ENCODE results near the gene BET1L.
A peak's percentile ranks its signal among the peaks of the same experiment; 100 is the strongest.
"Not testable (repeated sequence)": the region's sequence is repeated elsewhere in the genome, so short reads cannot be mapped to it uniquely, and the experiment has no call there.

Gene BET1L, protein sequence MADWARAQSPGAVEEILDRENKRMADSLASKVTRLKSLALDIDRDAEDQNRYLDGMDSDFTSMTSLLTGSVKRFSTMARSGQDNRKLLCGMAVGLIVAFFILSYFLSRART

DNA sequence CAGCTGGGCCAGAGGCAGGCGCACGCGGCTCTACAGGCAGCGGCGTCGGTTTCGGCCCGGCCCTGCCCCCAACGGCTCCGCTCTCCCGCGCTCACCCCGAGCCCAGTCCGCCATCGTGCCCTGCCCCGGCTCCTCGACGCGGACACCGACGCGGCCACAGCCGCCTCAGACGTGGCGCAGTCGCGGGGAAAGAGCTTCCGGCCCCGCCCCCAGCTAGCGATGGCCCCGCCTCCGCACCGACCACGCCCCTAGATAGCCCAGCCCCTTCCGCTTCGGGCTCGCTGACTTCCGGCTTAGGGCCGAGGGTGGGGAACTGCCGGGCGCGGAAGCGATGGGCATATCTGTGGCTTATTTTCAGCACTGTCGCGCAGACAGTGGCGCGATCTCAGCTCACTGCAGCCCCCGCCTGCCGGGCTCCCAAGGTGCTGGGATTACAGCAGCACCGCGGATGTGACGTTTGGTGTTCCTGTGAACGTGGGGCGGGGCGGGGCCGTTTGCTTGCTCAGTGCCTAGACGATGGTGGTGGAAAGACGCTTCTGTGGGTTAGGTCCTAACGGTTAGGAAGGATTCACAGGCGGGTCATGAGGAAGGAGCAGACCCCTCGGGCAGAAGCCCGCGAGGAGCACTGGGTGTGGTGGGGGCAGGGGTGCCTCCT lies at the start of gene BET1L, which contains the start of gene RIC8A:
BET1L (minus strand) TSS at position 192 of the 655 bp plus-strand sequence; CDS start at position 114, 78 bp downstream.
RIC8A (plus strand) TSS at position 501 of the 655 bp plus-strand sequence. CDS start 1,147 bp downstream, outside the sequence.
- DNase-seq = peak; percentile 95

DNA sequence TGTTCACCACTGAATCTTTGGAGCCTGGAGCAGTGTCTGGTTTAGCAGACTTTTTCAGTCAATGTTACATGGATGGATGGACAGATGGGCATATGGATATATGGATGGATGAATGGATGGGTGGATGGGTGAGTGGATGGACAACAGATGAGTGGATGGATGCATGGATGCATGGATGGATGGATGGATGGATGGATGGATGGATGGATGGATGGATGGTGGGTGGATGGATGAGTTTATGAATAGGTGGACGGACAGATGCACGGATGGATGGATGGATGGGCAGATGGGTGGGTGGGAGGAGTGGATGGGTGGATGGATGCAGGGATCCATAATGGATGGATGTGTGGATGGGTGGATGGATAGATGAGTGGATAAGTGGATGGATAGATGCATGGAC lies 48.6 kb upstream of the BET1L start:
- DNase-seq = no peak

- no peak for DNase-seq
These were observed 48.0 kb upstream of the BET1L start for GRCh38 chr11:255176-255575.

- no peak for DNase-seq
These were observed 46.7 kb upstream of the BET1L start for GRCh38 chr11:253886-254270.

- no peak for DNase-seq
These were observed 46.1 kb upstream of the BET1L start for GRCh38 chr11:253160-253885.

DNA sequence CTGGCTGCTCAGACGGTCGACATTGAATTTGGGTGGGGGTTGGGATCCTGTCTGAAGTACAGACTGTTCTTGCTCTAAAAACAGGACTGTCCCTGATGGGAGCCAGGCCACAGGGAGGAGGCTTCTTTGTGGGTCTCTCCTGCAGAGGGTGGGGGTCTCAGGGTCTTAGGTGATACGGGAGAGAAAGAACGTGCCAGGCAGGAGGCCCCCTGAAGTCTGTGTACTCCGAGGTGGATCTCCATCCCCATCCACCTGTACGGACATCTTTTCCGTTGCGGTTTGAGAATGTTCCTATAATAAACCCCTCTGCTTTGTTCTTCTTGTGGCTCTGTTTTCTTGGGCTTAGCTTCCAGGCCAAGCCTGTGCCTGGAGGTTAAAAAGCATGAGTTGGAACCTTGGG lies 45.5 kb upstream of the BET1L start:
- no peak for DNase-seq

- DNase-seq = no peak
These were observed 44.4 kb upstream of the BET1L start for GRCh38 chr11:251550-251949.

GRCh38 chr11:250740-251299 lies 43.6 kb upstream of the BET1L start:
- DNase-seq = no peak

DNA sequence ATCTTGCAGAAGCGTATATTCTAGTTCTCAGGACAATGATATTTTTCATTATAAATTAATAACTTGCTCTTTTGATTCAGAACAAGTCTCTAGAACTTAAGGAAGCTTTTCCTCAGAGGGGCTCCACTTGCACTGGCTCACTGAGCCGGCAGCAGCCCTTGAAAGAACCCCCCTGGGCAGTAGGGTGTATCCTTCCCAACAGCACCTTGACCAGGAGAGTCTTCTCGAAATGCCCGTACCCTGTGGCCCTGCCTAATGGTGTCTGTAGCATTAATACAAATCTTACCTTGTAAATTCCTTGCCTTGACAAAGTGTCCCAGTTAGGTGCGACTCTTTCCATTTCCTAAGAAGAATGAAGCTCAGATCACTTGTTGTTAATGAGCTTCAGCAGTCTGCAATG lies 43.1 kb upstream of the BET1L start:
- DNase-seq = no peak

- no peak for DNase-seq
These were observed 41.9 kb upstream of the BET1L start for GRCh38 chr11:249062-249461.

DNA sequence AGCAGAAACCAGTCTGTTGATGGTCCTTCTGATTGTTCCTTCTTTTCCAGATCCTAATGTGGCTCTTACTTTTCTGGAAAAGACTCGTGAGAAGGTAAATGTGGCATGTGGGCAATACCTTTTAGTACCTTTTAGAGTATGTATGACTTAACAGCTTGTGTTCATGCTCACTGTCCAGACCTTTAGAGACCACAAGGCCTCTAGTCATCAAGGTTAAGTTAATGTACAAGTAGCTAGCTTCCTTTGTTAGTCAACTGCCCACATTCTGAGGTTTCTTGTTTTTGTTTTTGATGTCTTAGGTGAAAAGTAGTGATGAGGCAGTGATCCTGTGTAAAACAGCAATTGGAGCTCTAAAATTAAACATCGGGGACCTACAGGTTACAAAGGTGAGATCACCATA lies 37.2 kb upstream of the BET1L start:
- no peak for DNase-seq

DNA sequence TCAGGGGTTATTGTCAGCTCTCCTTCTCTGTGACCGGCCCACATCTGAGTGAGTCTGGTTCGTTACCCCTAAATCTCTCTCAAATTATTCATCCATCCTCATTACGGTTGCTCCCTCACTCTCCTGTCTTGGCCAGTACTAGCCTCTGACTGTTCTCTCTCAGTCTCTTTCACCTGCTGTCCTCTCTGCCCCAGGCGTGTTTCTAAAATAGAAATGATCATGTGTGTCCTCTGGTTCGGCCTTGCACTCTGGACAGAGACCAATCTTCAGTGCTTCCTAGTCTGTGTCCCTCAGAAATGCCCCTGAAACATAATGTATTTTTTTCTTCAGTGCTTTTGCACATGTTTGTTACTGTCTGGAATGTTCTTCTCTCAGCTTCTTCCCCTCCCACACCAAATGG lies 34.4 kb upstream of the BET1L start:
- no peak for DNase-seq

DNA sequence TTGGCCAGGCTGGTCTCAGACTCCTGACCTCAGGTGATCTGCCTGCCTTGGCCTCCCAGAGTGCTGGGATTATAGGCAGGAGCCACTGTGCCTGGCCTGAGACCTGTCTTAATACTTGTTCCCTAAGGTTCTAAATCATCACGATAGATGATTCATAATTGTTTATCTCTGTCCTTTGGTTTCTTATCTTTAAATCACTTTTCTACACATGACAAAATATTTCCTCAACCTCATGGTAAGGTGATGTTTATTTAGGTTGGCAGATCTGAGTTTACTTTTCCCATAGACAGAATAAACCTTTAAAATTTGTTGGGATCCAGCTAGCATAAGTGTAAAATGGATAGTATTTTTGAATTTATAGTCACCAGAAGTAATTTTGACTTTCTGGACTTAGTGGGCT lies 33.1 kb upstream of the BET1L start:
- no peak for DNase-seq

DNA sequence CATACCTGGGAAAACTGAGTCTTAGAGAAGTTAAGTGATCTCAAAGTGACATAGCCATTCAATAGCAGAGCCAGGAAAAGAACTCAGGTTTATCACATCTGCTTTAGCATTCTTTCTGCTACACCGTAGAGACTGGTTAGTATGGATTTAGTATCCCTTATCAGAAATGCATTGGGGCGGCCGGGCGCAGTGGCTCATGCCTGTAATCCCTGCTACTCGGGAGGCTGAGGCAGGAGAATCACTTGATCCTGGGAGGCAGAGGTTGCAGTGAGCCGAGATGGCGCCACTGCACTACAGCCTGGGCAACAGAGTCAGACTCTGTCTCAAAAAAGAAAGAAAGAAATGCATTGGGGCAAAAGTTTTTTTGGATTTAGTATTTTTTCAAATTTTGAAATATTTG lies 31.1 kb upstream of the BET1L start:
- not testable (repeated sequence) for DNase-seq

- DNase-seq = peak; percentile 78
These were observed 29.9 kb upstream of the BET1L start, which contains the start of gene PSMD13 for GRCh38 chr11:236774-237767. Gene PSMD13 (plus strand): TSS chr11:236976. CDS start chr11:237050, 74 bp downstream.

DNA sequence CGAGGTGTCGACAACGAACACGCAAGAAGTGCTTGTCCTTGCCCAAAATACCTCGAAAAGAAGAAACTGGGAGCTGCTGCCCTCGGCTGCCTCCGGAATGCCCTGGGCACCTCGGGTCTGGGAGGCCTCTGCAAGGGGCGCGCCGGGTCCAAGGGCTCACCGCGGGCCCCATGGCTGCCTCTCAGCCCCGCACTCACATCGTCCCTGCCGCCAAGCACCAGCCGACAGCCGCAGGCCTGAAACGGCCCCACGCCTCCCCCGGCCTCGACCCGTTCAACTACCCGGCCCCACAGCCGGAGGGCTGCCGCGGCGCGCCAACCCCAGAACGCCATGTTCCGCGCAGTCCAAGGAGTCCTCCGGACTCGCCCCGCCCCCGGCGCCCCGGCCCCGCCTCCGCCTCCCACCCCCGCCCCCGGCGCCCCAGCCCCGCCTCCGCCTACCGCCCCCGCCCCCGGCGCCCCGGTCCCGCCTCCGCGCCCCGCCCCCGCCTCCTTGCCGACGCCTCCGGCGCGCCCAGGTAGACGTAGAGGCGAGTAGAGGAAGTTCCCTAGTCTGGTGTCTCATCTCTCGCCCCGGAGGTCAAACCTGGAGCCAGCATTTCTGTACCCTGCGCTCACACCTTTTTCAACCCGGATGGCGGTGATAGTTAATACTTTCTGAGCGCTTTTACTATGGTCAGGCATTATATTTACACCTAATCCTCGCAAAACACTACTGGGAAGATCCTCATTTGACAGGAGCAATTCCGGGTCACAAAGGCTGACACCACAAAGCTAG lies 29.0 kb upstream of the BET1L start, which contains the start of gene SIRT3:
SIRT3 (minus strand) TSS at position 346 of the 777 bp plus-strand sequence; CDS start at position 332, 14 bp downstream.
- DNase-seq = peak; percentile 78

GRCh38 chr11:235609-235996 lies 28.4 kb upstream of the BET1L start:
- no peak for DNase-seq

DNA sequence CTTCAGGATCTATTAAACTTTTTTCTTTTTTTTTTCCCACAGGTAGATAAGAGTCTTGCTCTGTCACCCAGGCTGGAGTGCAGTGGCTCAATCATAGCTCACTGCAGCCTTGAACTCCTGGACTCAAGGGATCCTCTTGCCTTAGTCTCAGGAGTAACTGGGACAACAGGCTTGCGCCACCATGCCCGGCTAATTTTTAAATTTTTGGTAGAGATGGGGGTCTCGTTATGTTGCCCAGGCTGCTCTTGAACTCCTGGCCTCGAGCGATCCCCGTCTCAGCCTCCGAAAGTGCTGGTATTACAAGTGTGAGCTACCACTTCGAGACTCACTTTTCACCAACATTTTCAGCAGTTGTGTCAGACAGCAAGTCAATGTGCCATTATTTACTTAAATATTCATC lies 28.0 kb upstream of the BET1L start:
- DNase-seq = no peak

DNA sequence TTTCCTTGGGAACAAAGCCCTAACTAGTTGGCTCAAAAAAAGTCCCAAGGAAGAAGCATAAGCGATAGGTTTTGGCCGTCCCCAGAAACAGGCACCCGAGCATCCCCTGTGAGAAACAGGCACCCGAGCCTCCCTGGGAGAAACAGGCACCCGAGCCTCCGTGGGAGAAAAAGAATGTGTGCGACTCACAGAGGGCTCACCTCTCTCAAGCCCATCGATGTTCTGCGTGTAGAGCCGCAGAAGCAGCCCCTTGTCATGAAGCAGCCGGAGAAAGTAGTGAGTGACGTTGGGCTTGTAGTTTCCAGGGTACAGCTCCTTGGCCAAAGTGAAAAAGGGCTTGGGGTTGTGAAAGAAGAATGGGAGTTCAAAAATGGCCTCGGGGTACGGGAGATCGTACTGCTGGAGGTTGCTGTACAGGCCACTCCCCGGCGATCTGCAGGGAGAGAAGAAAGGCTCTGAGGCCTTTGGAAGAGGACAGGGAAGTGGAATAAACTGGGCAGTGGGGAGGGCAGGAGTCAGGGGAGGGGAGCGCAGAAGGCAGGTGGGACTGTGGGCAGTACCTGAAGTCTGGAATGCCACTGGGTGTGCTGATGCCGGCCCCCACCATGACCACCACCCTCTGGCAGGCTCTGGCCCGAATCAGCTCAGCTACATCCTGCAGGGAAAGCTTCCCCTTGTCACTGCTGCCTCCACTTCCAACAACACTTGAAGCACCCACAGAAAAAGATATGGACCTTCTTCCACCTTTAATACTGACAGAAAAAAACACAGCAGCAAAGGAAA lies 25.8 kb upstream of the BET1L start:
- DNase-seq = no peak

DNA sequence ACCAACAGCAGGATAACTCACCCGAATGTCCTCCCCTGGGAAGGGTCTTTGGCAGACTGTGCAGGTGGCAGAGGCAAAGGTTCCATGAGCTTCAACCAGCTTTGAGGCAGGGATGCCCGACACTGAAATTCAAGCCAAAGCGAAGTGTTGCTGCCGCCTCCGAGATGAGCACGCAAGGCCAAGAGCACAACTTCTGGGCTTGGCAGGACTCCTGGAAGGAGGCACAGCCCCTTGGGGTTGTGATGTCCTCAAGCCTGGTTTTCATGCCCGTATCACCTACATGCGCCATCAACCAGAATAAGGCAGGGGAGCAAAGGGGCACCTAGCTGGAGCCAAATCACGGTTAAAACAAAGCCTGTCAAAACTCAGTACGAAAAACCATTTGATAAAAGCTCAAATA lies 23.2 kb upstream of the BET1L start:
- DNase-seq = no peak
